GM19328 (cell line): ENCODE results near the gene PITX1.

Source experiments
- ATAC-seq: cut with Tn5 transposase; IDR thresholded peaks from one replicate; pipeline ENCODE4 v1.9.1; 2021; ENCODE audit warnings: mild to moderate bottlenecking, moderate library complexity; ENCODE audit not compliant: unreplicated experiment

The PITX1 gene

DNA sequence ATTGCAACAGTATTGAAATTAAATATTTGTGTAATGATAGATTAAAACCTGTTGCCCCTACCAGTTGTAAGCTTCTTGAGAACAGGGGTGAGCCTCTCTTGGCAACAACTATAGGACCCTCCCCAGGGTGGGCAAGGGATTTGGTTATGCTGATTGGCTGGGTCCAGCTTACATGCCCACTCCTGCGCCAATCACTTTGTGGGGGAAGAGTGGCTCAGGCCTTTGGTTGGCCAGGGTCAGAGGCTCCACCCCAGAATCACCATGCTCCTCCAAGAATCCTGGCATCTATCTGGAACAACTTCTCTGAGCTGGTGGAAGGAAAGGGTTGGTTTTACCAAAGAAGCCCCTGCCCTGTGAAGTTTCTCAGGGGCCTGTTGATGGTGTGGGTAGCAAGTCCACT is 8.6 kb upstream of the PITX1 start:
- no peak for ATAC-seq

DNA sequence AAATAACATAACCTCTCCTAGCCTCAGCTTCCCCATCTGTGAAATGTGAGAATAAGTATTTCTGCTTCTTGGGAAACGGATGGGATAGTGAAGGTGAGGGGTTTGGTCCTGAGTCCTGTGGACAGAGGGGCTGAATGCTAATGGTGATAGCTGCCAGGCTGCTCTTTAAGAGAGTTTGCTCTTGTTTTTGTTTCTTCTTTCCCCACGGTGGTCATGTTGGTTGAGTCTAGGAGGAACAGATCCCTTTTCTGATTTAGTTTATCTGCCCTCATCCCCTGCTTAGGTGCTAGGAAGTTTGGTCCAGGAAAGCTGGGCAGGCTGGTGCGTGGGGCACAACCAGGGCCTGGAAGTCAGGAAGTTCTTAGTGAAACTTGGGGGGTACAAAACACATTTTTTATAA is 7.7 kb upstream of the PITX1 start:
- no peak for ATAC-seq

DNA sequence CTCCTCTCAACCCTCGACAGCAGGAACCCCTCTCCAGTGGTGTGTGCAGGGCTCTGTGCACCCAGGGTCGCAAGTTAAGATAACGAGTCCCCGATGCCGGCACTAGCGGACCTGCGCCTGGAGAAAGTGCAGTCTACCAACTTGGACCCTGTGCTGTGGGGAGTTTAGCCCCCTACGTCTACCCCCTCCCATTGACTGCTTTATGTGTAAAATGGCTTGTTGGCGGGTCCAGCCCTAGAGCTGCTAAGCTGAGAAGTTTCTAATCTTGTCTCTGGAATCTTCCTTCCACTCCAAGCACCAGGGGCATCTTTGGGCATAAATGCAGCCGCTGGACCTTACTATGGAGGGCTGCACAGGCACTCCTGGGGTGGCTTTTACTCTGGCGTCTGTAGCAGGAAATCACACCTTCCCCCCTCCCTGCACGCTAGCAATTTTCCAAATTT is 7.1 kb upstream of the PITX1 start:
- no peak for ATAC-seq

DNA sequence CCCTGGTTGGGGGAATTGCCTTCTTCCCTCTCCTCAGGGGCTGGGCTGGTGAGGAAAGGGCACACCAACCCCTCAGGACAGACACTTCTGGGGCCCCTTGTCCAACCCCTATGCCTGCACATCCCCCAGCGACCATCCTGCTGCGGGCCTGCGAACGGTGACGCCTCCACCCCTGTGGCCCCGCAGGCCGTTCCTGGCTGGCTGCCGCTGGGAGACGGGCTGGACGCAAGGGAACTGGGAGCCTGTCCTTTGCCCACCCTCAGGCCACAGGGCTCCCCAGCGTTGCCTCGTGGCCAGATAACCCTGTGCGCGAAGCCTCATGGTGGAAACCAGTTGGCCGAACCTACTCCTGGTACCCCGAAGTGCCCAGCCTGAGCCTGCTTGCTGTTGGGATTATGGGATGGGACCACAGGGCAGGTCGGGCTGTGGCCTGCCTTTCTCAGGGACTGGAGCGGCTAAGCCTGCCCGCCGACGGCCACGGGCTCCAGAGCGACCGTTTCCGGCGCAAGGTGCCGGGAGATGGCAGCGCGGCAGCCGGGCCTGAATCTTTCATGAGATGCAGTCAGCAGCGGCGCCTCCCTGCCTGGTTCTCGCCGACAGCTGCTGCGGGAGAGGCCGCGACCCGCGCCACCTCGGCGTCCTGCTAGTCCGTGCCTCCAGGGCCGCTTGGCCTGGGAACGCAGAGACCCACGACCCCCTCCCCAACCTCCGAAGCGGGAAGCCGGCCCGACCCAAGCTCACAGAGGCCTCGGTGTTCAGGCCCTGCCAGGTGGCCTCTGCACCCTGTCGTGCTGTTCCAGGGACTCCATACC is 6.5 kb upstream of the PITX1 start:
- no peak for ATAC-seq

DNA sequence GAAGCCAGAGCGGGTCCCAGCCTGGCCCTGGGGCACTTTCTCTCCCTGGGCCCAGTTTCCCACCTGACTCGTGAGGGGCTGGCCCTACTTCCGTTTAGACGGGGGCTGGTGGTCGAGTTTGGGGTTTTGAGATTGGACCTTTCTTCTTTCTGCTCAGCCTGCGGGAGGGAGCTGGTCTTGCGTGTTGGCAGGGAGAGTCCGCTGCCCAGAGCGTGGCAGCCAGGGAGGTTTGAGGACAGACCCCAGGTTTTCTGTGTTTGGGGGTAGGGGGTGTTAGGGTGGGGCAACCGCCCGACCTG is 6.0 kb upstream of the PITX1 start:
- ATAC-seq, result no peak

DNA sequence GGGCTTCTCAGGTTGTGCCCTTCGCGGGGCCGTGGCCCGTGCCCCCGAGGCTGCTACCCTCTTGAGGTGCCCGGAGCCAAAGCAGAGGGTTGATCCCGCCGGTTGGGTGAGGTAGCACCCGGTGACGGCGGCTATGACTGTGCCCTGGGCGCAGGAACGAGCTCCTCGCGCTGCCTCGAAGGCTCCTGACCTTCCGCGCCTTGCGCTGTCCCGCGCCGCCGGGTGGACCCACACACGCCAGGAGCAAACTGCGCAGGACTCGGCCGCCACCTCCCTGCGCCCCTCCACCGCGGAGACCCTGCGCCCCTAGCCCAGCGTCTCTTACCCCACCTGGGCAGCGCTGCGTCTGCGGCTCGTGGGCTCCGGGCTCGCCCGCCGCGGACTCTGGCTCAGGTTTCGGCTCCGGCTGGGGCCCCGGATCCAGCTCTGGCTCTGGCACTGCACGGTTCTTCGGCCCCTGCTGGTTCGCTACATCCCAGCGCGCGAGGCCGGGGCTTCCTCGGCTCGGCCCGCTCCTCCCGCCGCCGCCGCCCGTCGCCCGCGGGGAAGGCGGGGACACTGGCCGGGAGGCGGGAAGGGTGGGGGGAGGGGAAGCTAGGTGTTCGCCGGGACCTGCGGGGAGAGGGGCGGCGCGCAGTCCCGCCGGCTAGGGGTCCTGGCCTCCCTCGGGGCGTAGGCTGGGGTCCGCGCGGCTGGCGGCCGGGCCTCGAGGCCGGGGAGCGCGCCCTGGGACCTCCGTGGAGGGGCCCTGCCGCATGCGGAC is 5.4 kb upstream of the PITX1 start:
- ATAC-seq, result no peak

DNA sequence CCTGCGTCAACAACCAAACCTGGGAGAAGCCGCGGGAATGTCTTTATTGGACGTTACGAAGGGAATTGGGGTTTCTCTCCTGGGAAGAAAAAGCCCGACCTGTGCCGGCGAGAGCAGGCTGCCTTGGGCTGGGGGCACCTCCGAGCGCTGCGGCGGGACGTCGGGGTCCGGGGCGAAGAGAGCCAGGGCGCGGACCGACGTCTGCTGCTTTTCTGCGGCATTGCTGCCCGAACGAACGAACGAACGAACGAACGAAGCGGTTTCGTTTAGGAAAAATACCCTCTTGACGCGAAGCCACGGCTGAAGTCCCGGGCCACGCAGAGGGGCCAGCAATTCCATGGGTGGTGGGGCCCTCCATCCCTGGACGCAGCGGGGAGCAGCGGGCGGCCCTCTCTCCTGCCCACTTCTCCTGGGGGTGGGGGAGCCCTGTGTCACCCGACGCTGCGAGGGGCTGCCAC is 4.8 kb upstream of the PITX1 start:
- no peak for ATAC-seq

DNA sequence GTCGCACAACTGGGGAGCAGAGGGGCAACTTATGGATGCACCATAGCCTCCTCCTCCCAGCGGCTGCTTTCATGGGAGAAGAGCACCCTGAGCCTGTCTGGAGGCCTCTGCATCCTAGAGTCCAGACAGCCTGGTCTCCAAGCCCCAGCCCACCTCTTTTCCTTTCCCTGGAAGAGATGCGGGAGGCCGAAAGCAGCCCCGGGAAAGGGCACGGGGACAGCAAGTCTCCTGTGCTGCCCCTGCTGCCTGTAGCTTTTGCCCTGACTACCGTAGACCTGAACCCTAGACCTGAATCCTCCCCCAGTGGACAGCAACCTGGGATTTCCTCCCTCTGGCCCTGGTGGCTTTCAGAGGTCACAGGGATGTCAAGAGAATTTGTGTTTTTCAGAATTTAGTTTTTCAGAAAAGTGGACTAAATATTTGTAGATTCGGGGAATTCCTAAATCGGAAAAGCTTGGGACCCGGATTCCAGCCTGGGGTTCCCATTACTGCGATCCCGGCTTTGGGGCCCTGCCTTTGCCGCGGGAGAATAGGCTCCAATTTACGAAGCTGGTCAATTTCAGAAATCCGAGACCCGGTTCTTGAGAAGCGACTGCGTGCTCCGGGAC is 4.3 kb upstream of the PITX1 start:
- ATAC-seq, result no peak

DNA sequence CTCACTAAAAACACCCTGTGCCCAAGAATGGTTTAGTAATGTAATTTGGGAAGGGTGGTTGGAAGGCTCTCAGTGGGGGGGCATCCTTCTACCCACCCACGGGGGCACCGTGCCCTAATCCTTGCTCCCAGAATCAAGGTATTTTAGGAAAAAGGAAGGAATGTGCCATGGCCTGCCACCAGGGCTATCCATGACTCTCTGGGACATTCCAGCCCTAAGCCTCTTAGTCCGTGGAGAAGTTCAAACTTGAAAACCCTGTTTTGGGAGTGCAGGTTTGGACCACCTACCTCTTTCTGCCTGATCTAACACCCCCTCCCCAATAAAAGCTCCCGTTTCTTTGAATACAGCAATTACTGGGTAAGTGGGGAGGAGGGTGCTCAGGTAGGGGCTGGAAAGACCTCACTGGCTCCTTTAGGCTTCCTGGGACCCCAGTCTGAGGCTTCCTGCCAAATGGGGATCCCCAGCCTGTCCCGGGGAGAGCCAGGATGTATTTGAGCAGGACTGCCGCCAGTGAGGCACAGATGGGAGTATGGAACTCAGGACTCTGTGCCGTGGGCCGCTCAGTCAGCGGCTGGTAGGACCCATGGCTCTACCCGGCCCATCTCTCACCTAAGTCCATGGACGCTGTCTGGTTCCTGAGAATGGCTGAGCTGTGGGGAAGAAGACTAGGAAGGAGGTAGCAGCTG is 3.6 kb upstream of the PITX1 start:
- ATAC-seq, result no peak

DNA sequence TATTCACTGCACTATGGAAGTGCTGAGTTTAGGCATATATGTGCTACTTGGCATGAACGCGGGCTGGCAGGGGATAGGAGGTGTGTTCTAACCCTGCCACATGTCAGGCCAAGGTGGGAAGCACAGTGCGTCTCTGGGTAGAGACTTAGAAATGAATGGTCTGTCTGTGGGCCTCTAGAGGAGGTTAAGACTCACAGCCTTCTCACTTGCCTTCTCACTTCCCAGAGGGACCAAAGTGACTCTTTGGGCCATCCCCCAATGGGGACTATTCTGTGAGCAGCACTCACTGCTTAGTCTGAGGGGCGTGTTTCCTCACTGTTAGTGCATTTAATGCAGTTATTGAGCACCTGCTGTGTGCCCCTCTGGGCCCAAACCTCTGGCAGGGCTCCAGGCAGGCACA is 2.4 kb upstream of the PITX1 start:
- no peak for ATAC-seq

DNA sequence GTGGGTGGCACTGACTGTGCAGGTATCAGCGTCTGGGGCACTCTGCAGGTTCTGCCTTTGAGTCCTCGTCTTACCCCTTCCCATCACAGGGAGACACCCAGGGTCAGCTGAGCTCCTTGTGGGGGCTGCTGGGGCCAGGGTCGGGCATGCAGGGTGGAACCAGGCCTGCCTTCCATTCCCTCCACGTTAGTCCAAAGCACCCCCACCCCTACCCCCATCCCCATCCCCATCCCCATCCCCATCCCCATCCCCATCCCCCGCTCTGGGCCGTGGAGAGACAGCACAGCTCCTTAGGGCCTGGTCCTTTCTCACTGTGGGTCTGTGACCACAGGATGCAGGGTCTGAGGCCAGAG is 1.6 kb upstream of the PITX1 start:
- no peak for ATAC-seq

DNA sequence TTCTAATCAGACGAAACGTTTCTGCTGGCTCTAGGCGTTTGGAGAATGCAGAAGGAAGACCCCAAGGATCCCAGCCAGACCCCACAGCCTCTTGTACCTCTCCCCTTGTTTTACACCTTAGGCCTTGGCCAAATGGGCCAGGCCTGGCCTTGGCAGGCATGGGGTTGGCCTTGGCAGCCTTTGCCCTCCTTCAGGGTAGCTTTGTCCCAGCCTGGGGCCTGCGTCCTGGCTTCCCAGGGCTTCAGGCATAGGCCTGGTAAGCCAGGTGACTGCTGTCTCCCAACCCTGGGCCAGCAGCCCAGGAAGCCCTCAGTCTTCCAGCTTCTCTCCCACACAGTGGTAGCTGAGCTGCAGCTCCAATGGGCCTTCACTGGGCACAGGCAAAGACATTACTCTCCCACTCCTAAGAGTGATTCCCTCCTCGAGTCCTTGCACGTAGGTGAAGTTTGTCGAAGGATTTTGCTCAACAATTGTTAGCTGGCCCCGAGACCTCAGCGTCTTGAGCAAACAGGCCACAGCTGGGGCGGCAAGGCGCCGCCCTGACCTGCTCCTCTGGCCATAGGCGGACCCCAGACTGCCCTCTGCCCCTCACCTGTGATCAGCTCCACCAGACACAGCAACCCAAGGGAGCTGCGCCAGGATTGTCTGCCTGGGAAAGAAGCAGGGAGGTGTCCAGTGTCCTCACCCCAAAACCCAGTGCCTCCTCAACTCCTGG is 1.1 kb upstream of the PITX1 start:
- no peak for ATAC-seq

DNA sequence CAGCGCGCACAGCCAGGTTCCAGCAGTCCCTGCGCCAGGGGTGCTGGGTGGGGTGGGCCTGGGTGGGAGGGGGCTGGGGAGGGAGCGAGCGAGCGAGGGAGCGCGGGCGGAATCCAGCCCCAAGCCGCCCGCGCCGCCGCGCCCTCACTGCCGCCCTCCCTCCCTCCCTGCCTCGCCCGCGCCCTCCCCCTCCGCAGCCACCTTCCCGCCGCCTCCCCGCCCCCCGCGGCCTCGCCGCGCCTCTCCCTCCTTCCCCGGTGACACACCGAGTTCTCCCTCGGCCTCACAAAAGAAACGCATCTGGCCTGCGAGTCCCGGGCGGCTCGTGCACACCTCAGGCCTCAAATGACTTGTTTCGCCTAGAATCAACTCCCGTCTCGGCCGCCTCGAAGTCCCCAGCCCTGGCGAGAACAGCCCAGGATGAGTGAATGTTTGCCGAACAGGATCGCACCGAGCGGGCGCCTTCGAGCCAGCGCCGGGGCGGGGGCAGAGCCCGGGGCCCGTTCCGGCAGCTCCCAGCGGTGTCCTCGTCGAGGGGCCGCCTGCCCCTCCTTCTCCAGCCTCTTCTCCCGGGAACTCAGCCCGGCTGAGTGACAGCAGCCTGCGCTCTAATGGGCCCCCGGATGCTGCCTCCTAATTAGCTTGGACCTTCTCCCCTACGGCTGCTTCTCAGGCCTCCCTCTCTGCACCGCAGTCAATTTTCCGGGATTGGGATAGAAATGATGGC is 371 bp upstream of the PITX1 start:
- ATAC-seq, result no peak

DNA sequence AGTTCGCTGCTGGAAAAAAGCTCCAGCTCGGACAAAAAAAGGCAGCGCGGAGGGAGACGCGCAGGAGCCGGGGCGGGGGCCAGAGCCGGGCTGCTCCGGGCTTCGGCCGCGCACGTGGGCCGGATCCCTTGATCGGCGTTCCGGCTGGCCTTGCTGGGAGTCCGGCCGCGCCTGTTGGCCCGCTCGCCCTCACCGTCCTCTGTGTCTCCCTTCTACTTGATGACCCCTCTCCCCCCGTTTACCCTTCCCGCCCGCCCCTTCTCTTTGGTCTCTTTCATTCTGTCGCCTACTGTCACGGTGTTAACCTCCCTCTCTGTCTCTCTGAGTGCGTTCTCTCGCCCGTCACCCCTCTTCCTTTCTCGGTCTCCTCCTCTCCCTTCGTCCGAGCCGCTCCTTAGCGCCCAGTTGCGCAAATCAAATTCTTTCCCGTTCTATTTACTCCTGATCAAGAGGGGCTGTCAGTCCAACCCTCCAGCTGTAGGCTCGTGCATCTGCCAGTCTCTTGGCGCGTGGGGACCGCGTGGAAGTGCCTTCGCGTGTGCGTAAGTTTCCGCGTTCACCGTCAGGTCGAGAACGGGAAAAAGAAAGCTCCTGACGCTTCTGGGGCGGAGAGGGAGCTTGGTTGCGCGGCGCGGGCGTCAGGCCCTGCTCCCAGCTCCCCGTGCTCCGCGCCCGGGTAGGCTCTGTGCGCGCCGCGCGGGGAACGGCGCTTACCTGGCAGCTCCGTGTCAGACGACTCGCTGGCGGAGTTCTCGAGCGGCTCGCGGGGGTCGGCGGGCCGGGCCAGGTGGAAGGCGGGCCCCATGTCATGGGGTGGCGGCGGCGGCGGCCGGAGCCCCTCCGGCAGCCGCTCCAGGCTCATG is 798 bp downstream of the PITX1 start:
- no peak for ATAC-seq

DNA sequence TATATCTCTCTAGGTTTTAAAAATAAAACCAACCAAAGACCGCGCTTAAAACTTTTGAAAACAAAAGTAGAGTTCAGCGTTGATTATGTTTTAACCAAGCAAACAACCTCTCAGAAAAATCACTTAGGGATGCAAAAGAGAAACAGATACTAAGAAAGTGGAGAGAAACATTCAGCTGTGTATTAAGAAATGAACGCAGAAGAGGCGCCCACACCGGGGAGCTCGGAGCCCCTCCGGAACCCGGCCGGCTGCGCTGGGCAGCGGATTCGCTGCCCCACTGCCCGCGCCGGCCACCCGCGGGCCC is 1.4 kb downstream of the PITX1 start:
- ATAC-seq, result no peak

DNA sequence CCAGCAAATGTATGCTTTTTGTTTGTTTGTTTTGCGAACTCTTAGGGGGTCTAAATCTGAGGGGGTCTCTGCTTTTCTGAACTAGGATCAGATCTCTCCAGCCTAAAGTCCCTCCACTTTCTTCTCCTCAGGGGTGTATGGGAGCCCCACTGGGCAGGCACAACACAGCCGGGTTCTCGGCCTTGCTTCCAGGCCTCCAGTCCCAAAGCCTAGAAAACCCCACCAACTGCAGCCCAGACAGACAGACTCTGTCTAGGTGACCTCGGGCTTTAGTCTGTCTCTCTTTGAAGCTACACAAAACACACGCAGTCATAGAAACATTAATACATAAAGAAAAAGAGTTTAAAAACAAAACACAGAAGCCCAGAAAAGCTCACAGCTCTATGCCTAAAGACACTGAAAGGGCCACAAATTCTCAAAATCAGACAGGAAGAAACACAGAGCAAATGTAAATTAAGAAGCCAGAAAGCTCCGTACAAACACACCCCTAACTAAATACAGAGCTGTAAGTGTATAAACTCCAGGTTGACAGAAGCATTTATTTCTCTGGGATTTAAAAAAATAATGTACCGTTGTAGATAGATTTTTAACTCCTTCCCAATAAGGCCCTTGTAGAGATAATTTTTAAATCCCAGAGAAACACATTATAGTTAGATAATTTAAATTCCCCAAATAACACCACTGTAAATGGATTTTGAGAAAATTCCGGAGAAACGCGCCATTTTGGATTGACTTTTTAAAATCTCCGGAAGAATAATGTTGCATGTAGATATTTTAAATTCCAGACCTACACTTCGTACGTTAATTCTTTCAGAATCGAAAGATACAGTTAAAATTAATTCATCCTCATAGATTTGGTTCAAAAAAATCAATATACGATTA is 2.0 kb downstream of the PITX1 start:
- no peak for ATAC-seq

DNA sequence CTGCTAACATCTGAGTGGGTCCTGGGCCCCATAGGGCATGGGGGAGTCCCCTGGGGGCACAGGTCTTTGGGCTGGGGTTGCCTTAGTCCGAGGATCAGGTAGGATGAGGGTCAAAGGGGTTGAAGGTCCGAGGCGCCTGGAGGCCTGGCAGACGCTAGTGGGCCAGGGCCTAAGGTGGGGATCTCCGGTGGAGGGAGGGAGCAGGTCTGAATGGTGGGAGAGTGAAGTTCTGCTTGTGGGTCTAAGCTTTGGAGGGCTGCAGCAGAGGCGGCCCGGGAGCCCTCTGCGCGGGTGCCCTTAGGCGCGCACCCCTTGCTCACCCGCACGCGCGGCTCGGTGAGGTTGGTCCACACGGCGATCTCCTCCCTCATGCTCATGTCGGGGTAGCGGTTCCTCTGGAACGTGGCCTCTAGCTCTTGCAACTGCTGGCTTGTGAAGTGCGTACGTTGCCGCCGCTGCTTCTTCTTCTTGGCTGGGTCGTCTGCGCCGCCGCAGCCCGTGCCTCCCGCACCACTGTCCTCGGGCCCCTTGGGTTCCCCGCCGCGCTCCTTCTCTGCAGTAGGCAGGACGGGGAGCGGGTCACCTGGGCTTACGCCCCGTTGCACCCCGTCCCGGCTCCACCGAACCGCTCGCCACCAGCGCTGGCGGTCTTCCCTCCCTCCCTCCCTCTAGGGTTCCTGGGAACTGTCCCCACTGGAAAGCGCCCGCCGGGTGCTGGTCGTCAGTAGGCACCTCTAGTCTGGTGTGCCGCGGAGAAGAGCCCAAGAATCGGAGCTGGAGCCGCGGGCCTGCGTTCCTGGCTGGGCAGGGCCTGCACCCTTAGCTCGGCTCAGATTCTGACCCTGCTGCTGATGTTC is 2.8 kb downstream of the PITX1 start:
- ATAC-seq, result no peak
